Fibroblast of pulmonary artery (primary cell): ENCODE results near the gene CPNE8.
A peak's percentile ranks its signal among the peaks of the same experiment; 100 is the strongest.

Source experiments
- DNase-seq: peaks from one replicate; pipeline ENCODE4 v3.0.0-alpha.2; 2010; ENCODE audit warnings: low read depth
- H3K4me3 ChIP-seq: replicated peaks from 2 replicates; pipeline ENCODE4 v1.5.1; 2011; ENCODE audit warnings: low read depth, mild to moderate bottlenecking, control low read depth, low read length, moderate library complexity
- TF ChIP-seq, protein P1 (sequence below): IDR thresholded peaks from 2 replicates; pipeline ENCODE4 v1.5.1; 2011; ENCODE audit warnings: mild to moderate bottlenecking, control low read depth, low read length, inconsistent platforms; ENCODE audit errors: missing control alignments

CPNE8 gene

DNA sequence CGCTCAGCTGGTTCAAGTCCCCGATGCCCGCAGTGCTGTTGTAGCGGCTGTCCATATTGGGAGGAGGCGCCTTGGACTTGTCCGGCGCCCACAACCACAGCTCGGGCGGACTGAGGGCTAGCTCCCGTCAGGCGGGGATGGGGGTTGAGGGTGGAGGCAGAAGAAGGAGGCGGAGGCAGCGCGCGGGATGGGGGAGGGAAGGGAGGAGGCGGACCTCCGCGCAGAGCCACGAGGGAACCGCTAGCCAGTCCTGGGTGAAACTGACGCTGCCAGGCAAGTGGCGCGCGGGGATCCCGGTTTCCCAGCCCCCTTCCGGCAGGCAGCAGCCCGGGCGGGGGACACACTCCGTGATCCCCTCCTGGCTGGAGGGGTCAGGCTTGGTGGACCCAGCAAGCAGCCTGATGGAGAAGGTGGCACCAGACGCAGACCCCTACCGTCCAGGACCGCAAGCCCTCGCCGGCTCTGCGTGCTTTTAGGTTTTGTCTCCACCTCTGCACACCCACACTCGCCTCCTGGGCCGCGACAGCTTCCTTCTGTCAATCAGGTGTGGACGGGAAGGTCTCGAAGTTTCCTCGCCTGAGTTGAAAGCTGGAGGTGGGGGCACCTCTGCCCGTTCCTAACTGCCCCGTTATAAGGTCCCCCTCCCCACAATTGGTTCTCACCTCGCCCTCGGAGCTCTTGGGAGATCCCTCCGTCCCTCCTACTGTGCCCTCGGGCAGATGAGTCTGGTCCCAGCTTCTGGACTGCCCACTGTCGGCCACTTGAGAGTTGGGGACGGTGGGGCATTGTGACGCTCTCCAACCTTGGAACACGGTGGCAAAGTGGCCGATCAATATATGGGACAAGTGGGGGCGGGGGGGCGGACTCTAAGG lies at the start of gene CPNE8:
TSS of gene CPNE8 (minus strand) at position 112 of the 872 bp plus-strand sequence. CDS start at position 55, 57 bp downstream.
- peak within 1 kb of the TSS; percentile 79 for H3K4me3 ChIP-seq
- TF ChIP-seq, protein P1, sequence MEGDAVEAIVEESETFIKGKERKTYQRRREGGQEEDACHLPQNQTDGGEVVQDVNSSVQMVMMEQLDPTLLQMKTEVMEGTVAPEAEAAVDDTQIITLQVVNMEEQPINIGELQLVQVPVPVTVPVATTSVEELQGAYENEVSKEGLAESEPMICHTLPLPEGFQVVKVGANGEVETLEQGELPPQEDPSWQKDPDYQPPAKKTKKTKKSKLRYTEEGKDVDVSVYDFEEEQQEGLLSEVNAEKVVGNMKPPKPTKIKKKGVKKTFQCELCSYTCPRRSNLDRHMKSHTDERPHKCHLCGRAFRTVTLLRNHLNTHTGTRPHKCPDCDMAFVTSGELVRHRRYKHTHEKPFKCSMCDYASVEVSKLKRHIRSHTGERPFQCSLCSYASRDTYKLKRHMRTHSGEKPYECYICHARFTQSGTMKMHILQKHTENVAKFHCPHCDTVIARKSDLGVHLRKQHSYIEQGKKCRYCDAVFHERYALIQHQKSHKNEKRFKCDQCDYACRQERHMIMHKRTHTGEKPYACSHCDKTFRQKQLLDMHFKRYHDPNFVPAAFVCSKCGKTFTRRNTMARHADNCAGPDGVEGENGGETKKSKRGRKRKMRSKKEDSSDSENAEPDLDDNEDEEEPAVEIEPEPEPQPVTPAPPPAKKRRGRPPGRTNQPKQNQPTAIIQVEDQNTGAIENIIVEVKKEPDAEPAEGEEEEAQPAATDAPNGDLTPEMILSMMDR, result no peak
- DNase-seq, result peak; percentile 81

DNA sequence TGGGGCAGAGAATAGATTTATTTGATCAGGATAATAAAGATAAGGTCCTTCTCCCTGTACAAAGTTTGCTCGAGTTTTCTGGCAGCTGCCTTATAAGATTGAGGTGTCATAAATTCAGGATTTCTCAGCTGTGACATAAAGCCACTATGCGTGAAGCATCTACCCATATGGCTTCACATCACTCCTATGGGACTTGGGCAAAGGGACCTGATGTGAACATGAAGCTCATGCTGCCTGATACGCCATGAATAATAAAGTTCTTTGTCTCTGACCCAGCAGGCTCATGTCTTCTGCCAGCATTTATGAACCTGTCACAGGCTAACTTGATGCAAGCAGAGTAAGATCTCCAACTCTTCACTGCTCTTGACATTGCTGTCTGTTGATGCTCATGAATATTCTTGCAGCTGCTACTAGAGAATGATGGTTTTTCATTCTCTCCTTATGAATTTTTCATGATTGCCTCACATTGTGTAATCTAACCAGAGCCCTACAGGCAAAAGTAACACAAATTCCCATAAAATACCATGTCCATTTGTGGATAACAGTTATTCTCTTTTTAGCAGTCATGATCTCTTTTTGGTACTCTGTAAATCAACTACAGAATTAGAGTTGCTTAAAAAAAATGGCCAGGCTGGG lies 49.0 kb upstream of the CPNE8 start:
- TF ChIP-seq, protein P1, result no peak
- no peak overlapping the region for H3K4me3 ChIP-seq
- no peak for DNase-seq

DNA sequence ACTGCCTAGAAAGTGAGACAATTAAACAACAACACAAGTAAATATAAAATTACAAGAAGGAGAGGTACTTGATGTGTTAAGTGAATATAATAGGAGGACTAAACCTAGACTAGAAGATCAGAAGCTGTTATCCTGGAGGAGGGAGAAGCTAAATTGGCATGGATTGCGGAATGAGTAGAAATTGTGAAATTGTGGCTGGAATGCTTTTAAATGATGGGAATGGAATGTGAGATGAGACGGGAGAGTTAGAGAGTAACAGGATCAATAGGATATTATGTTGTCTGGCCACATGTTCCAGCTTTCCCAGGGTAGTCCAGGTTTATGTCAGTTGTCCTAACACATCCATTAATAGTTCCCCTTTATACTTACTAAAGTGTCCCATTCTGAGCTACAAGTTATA lies 44.0 kb upstream of the CPNE8 start:
- no peak overlapping the region for H3K4me3 ChIP-seq
- TF ChIP-seq, protein P1, result no peak
- no peak for DNase-seq

GRCh38 chr12:38934686-38935085 lies 29.3 kb upstream of the CPNE8 start:
- TF ChIP-seq, protein P1, result no peak
- no peak overlapping the region for H3K4me3 ChIP-seq
- no peak for DNase-seq

- H3K4me3 ChIP-seq, result no peak overlapping the region
Observed at GRCh38 chr12:38934078-38934584, 28.7 kb upstream of the CPNE8 start.

DNA sequence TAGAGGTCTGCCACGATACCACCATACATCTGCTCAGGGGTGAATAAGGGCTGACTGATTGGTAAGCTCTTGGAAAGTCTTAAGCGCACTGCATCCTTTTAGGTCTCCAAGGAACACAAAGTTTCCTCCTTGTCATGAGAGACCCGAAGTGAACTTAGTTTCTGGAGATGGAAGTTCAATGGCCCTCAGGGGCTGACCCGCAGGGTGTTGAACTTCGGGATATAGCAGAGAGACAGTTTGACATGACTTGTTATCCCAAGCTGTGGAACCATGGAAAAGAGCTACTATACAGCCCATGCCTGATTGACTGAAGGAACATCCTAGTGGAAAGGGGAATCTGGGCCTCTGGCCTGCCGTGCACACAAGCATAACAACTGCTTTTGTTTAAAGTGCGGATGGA lies 26.9 kb upstream of the CPNE8 start:
- TF ChIP-seq, protein P1, result no peak
- DNase-seq, result no peak
- no peak overlapping the region for H3K4me3 ChIP-seq

More at GRCh38 chr12:38934078-38934584, 28.7 kb upstream of the CPNE8 start:
- no peak for DNase-seq
- TF ChIP-seq, protein P1, result no peak
